MG63 (cell line): ENCODE measurements around the gene FAM13A. TPM values are rescaled to one million over a fixed set of nuclear protein-coding genes. Genes with fewer than 3 reads are reported as not detected.
"Not testable (repeated sequence)": the region's sequence is repeated elsewhere in the genome, so short reads cannot be mapped to it uniquely, and the experiment has no call there.

Experiments used
- DNase-seq: peaks from one replicate; pipeline ENCODE4 v3.0.0-alpha.2; 2020
- H3K27me3 ChIP-seq: fragments of 250-450 bp; sonication (Bioruptor Pico); 2 replicates; pipeline ENCODE4 v1.5.1; 2020; ENCODE audit warnings: mild to moderate bottlenecking, moderate library complexity
- H3K36me3 ChIP-seq: fragments of 250-450 bp; sonication (Bioruptor Pico); 2 replicates; pipeline ENCODE4 v1.5.1; 2020; ENCODE audit warnings: mild to moderate bottlenecking, moderate library complexity
- H3K4me3 ChIP-seq: fragments of 250-450 bp; sonication (Bioruptor Pico); 2 replicates; pipeline ENCODE4 v1.5.1; 2020; ENCODE audit warnings: mild to moderate bottlenecking, moderate library complexity
- H3K9me3 ChIP-seq: fragments of 250-450 bp; sonication (Bioruptor Pico); 2 replicates; pipeline ENCODE4 v1.5.1; 2020; ENCODE audit warnings: mild to moderate bottlenecking, moderate library complexity
- total RNA-seq: library from RNA; depleted of rRNA; stranded (reverse); fragments of >200 nt; shearing (Covaris generic); gene quantifications from 2 replicates; pipeline ENCODE4 v1.2.3, GENCODE V29; 2014; ENCODE audit warnings: low replicate concordance

The FAM13A gene
- total RNA-seq, 1 experiment from 2014 or later, result 6.4 TPM

DNA sequence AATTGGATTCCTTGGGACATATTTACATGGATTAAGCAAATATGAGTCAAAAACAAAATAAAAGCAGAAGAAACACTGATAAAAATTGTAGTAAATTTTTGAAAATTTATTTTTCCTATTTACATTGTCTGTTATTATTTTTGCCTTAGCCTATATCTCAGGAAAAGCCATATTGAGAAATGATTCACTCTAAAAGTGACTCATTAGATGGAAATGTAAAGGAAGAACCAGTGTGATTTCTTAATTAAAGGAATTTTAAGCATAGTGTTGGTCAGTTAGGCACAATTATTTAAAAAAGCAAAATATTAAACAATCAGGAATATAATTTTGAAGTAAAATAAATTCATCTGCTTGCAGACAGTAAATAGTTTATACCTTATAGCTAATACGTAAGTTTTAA, 191.9 kb downstream of the FAM13A start:
- no peak for DNase-seq
- H3K9me3 ChIP-seq, result no peaks in the 10 kb centered on the region
- H3K36me3 ChIP-seq, result no peaks in the 10 kb centered on the region
- H3K4me3 ChIP-seq, result no peak overlapping the region
- no peaks in the 10 kb centered on the region for H3K27me3 ChIP-seq

GRCh38 chr4:88860586-88860985, 196.4 kb downstream of the FAM13A start:
- H3K36me3 ChIP-seq, result no peaks in the 10 kb centered on the region
- no peaks in the 10 kb centered on the region for H3K9me3 ChIP-seq
- H3K4me3 ChIP-seq, result no peak overlapping the region
- peak; percentile 7 for DNase-seq
- H3K27me3 ChIP-seq, result no peaks in the 10 kb centered on the region

DNA sequence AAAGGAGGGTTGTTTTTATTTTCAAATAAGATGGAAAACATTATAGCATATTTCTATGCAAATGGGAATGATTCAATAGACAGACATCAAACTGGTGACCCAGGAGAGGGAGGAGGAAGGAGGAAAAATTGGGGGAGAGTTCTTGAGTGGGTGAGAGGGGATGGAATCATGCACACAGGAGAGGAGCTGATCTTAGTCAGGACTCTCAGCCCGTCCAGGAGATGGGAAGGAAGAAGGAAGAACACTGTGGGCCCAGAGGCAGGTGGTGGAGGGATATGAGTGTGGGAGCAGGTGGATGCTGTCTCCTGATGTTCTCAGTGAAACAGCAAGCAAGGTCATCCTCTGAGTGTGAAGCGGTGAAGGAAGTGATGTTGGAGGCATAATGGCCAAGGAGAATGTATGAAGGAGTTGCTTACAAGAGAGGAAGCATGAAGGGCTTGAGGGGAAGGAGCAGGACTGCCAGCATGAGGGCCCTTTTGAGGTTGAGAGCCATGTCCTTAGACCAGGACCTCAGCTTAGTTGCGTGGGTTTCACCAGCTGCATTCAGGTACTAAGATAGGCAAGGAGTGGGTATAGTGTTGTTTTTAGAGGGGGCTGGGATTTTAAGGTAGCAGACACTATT, 197.7 kb downstream of the FAM13A start:
- DNase-seq, result no peak
- H3K4me3 ChIP-seq, result no peak overlapping the region
- no peaks in the 10 kb centered on the region for H3K9me3 ChIP-seq
- no peaks in the 10 kb centered on the region for H3K27me3 ChIP-seq
- no peaks in the 10 kb centered on the region for H3K36me3 ChIP-seq

- no peaks in the 10 kb centered on the region for H3K27me3 ChIP-seq
- H3K4me3 ChIP-seq, result no peak overlapping the region
- H3K36me3 ChIP-seq, result no peaks in the 10 kb centered on the region
- H3K9me3 ChIP-seq, result no peaks in the 10 kb centered on the region
- DNase-seq, result no peak
These were observed 198.2 kb downstream of the FAM13A start for GRCh38 chr4:88858752-88859151.

GRCh38 chr4:88857588-88857987, 199.4 kb downstream of the FAM13A start:
- H3K4me3 ChIP-seq, result no peak overlapping the region
- no peaks in the 10 kb centered on the region for H3K36me3 ChIP-seq
- no peaks in the 10 kb centered on the region for H3K27me3 ChIP-seq
- DNase-seq, result no peak
- no peaks in the 10 kb centered on the region for H3K9me3 ChIP-seq

- DNase-seq, result no peak
- no peaks in the 10 kb centered on the region for H3K36me3 ChIP-seq
- no peak overlapping the region for H3K4me3 ChIP-seq
- H3K27me3 ChIP-seq, result no peaks in the 10 kb centered on the region
- no peaks in the 10 kb centered on the region for H3K9me3 ChIP-seq
These were observed 202.5 kb downstream of the FAM13A start for GRCh38 chr4:88854481-88854880.

DNA sequence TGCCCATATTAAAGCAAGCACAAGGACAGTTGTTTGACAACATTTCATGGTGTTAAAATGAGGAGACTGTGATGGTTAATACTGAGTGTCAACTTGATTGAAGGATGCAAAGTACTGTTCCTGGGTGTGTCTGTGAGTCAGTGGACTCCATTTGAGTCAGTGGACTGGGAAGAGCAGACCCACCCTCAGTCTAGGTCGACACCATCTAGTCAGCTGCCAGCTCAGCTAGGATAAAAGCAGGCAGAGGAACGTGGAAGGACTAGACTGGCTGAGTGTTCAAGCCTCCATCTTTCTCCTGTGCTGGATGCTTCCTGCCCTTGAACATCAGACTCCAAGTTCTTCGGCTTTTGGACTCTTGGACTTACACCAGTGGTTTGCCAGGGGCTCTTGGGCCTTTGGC, 203.4 kb downstream of the FAM13A start:
- not testable (repeated sequence) for H3K36me3 ChIP-seq, H3K4me3 ChIP-seq, H3K27me3 ChIP-seq, DNase-seq, H3K9me3 ChIP-seq

GRCh38 chr4:88846206-88846790, 210.7 kb downstream of the FAM13A start:
- H3K36me3 ChIP-seq, result no peaks in the 10 kb centered on the region
- no peak overlapping the region for H3K4me3 ChIP-seq
- DNase-seq, result no peak
- H3K9me3 ChIP-seq, result no peaks in the 10 kb centered on the region
- no peaks in the 10 kb centered on the region for H3K27me3 ChIP-seq

DNA sequence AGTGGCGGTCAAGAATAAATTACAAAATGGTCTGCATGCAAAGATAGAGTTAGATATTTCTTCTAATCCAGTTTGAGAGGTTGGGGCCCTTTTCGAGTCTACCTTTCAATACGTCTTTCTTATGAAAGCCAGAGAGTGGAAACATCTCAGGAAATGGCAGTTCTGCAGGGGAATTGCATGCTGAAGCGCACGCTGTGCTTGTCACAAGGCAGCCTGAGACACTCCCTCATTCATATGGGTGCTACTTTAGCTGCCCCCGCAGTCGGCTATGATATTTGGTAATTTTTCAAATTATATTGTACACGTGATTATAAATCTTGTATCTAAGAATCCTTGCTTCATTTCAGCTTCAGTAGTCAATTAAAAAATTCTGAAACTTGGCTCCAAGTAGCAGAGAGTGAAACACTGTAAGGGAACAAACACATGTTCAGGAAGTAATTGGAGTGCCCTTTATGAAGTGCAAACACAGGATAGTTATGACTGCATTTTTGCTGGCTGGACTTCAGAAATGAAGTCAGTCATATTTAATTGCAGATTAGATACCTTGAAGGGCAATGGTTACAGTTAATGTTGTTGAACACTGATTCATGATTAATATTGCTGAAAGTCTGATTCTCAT, 213.8 kb downstream of the FAM13A start:
- Histone ChIP-seq H3K9me3 (no peaks in the 10 kb centered on the region), H3K36me3 (no peaks in the 10 kb centered on the region), H3K4me3 (no peak overlapping the region), H3K27me3 (no peaks in the 10 kb centered on the region)
- DNase-seq, result no peak

DNA sequence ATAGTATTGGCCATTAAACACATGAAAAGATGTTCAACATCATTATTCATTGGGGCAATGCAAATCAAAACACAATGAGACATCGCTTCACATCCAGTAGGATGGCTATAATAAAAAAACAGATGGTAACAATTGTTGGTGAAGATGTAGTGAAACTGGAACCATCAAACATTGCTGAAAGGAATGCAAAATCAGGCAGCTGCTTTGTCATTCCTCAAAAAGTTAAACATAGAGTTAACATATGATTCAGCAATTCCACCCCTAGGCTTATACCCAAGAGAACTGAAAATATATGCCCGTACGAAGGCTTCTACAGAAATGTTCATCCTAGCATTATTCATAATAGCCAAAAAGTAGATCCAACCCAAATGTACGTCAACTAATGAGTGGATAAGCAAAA, 215.3 kb downstream of the FAM13A start:
- Histone ChIP-seq H3K27me3 (no peaks in the 10 kb centered on the region), H3K4me3 (no peak overlapping the region), H3K36me3 (no peaks in the 10 kb centered on the region), H3K9me3 (no peaks in the 10 kb centered on the region)
- no peak for DNase-seq

GRCh38 chr4:88836216-88836615, 220.8 kb downstream of the FAM13A start:
- no peak for DNase-seq
- Histone ChIP-seq H3K9me3 (no peaks in the 10 kb centered on the region), H3K36me3 (no peaks in the 10 kb centered on the region), H3K27me3 (no peaks in the 10 kb centered on the region), H3K4me3 (no peak overlapping the region)

- H3K36me3 ChIP-seq, result no peaks in the 10 kb centered on the region
These were observed 226.0 kb downstream of the FAM13A start for GRCh38 chr4:88831031-88831430.

DNA sequence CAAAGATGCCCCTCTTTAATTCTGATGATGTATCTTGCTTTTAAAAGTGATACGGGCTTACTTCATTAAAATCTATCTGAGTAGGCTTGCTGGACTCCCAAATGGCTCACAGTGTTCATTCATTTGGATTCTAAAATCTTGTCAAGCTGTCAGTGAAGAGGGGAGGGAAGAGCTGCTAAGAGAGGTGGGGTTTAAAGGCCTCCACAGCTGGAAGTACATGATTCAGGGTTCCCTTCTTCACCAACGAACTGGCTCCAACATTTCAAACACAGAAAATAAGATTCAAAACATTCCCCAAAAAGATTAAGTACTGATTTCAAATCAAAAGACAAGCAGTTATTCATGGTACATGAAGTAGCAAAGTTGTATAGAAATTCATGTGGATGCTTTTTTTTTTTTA, 226.4 kb downstream of the FAM13A start:
- H3K36me3 ChIP-seq, result no peaks in the 10 kb centered on the region
- H3K27me3 ChIP-seq, result no peaks in the 10 kb centered on the region
- H3K9me3 ChIP-seq, result no peaks in the 10 kb centered on the region
- H3K4me3 ChIP-seq, result no peak overlapping the region
- DNase-seq, result no peak

More at GRCh38 chr4:88831031-88831430, 226.0 kb downstream of the FAM13A start:
- DNase-seq, result no peak
- Histone ChIP-seq H3K27me3 (no peaks in the 10 kb centered on the region), H3K9me3 (no peaks in the 10 kb centered on the region), H3K4me3 (no peak overlapping the region)

DNA sequence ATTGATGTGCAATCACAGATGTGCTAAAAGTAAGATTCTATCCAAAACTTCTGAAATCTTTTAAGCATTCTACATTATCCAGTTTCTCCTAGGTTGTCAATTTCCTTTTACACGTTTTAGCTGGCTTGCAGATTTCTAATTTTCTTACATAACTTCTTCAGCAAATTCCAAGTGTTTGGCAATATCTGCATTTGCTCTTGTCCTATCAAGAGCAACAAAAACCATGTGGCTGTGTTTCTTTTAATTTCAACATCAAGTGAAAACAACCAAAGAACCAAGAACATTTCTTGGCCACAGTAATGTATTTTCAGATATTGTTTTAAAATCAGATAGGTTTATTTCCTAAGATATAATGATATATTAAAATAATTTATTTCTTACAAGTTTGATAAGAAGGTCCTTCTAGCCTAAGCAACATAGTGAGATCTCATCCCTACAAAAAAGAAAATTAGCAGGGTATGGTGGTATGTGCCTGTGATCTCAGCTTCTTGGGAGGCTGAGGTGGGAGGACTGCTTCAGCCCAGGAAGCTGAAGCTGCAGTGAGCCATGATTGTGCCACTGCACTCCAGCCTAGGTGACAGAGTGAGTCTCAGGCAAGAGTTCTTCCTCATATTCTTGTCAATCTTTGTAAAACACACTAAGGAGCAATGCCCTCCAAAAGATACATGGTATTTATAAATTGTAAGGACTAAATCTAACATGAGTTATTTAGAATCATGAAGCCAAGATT, 228.0 kb downstream of the FAM13A start:
- Histone ChIP-seq H3K4me3 (no peak overlapping the region), H3K36me3 (no peaks in the 10 kb centered on the region), H3K9me3 (no peaks in the 10 kb centered on the region), H3K27me3 (no peaks in the 10 kb centered on the region)
- DNase-seq, result no peak

DNA sequence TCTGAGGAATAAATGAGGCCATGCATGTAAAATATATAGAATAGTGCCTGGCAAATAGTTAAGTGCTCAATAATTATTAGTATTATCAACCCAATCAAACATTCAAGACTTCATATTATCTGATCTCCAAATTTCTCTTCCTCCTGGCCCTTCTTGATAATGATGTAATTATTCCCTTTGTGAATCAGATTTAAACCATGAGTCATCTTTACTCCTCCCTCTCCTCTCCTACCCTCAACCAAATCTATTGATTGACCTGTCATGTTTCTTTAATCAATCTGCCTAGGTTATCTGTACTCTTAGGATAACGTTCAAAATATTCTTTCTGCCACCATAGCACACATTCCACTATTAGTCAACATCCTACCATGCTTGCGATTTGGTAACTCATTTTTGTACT, 229.5 kb downstream of the FAM13A start:
- H3K27me3 ChIP-seq, result no peaks in the 10 kb centered on the region
- DNase-seq, result no peak
- H3K4me3 ChIP-seq, result no peak overlapping the region
- H3K9me3 ChIP-seq, result no peaks in the 10 kb centered on the region
- H3K36me3 ChIP-seq, result no peaks in the 10 kb centered on the region

DNA sequence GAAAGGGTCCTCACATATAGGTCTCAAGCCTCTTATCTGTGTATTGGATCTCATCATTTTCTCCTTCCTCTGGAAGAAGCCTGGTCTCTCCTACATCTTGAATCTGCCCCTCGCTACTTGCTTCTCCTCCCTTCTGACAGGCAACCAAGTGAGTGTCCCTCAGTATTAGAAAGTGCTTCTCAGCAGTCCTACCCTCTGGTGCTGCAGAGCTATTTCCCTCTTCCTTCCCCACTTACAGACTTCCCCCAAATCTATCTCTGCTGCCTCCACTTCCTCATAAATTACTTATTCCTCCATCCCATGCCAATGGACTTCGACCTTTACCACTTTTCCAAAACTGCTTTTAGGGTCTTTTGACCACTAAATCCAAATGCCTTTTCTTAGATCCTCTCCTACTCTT, 230.2 kb downstream of the FAM13A start:
- Histone ChIP-seq H3K4me3 (no peak overlapping the region), H3K27me3 (no peaks in the 10 kb centered on the region), H3K9me3 (no peaks in the 10 kb centered on the region), H3K36me3 (no peaks in the 10 kb centered on the region)
- no peak for DNase-seq

GRCh38 chr4:88825931-88826330, 231.1 kb downstream of the FAM13A start:
- no peaks in the 10 kb centered on the region for H3K36me3 ChIP-seq
- no peak for DNase-seq
- no peaks in the 10 kb centered on the region for H3K27me3 ChIP-seq
- H3K9me3 ChIP-seq, result no peaks in the 10 kb centered on the region
- H3K4me3 ChIP-seq, result no peak overlapping the region
